Neutrophil (primary cell): ENCODE data around the gene OR5H14.
"Not testable (repeated sequence)": the region's sequence is repeated elsewhere in the genome, so short reads cannot be mapped to it uniquely, and the experiment has no call there.

ENCODE experiments used
- H3K27ac ChIP-seq: fragments of 200-600 bp; sonication (generic); 2 replicates; pipeline ENCODE4 v1.5.1; 2016; ENCODE audit warnings: mild to moderate bottlenecking, moderate library complexity
- H3K27me3 ChIP-seq: fragments of 200-600 bp; sonication (generic); 2 replicates; pipeline ENCODE4 v1.6.0; 2016; ENCODE audit warnings: mild to moderate bottlenecking
- H3K36me3 ChIP-seq: fragments of 200-600 bp; sonication (generic); 2 replicates; pipeline ENCODE4 v1.5.1; 2017
- H3K4me1 ChIP-seq, 2 experiments: fragments of 200-600 bp in 1 of 2; sonication (generic) in 1 of 2; 1 replicate in 1 of 2; 2 replicates in 1 of 2; pipeline versions ENCODE4 v1.5.1 to v1.6.1; 2013 to 2016; ENCODE audit warnings: low read depth in 1 of 2, low read length in 1 of 2, mild to moderate bottlenecking in 1 of 2, moderate library complexity in 1 of 2; ENCODE audit not compliant: control insufficient read depth in 1 of 2, insufficient read depth in 1 of 2
- H3K4me3 ChIP-seq, 2 experiments: fragments of 200-600 bp in 1 of 2; sonication (generic) in 1 of 2; 1 replicate in 1 of 2; 2 replicates in 1 of 2; pipeline ENCODE4 v1.5.1; 2013 to 2016; ENCODE audit warnings: low read depth in 1 of 2, low read length in 1 of 2, mild to moderate bottlenecking in 1 of 2, moderate library complexity in 1 of 2
- H3K9me3 ChIP-seq: fragments of 200-600 bp; sonication (generic); 2 replicates; pipeline ENCODE4 v1.5.1; 2016
- TF ChIP-seq, protein P1 (sequence below): fragments of 200-600 bp; sonication (generic); IDR thresholded peaks from 2 replicates; pipeline ENCODE4 v1.5.1; 2016; ENCODE audit warnings: antibody characterized with exemption

The OR5H14 gene

DNA sequence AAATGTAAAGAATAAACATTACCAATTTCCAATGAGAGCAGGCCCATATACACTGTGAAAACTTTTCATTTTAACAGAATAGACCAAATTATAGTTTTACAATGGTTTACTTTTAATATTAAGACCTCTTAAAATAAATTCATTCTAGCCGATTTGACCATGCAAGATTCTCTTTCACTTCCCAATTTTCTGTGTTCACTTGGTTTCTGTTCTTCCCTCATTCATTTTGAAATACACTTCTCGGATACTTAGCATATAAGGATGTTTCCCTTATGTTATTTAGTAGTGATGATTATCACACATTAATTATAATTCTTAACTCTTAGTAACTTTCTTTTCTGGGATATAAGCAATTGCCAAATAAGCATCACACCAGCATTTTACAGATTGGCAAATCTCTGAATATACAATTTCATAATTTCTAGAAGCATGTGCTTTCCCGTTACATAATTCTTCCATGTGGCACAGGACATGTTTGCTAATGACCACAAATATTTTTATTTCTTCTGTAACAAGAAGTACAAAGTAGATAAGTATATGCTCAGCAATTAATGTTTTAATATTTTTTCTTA, 33.1 kb downstream of the OR5H14 start:
- H3K9me3 ChIP-seq: no peaks in the 10 kb centered on the region
- H3K4me1 ChIP-seq: peaks cover 4 to 7% of the 10 kb centered on the region in 2 experiments
- TF ChIP-seq, protein P1, sequence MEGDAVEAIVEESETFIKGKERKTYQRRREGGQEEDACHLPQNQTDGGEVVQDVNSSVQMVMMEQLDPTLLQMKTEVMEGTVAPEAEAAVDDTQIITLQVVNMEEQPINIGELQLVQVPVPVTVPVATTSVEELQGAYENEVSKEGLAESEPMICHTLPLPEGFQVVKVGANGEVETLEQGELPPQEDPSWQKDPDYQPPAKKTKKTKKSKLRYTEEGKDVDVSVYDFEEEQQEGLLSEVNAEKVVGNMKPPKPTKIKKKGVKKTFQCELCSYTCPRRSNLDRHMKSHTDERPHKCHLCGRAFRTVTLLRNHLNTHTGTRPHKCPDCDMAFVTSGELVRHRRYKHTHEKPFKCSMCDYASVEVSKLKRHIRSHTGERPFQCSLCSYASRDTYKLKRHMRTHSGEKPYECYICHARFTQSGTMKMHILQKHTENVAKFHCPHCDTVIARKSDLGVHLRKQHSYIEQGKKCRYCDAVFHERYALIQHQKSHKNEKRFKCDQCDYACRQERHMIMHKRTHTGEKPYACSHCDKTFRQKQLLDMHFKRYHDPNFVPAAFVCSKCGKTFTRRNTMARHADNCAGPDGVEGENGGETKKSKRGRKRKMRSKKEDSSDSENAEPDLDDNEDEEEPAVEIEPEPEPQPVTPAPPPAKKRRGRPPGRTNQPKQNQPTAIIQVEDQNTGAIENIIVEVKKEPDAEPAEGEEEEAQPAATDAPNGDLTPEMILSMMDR: no peak

DNA sequence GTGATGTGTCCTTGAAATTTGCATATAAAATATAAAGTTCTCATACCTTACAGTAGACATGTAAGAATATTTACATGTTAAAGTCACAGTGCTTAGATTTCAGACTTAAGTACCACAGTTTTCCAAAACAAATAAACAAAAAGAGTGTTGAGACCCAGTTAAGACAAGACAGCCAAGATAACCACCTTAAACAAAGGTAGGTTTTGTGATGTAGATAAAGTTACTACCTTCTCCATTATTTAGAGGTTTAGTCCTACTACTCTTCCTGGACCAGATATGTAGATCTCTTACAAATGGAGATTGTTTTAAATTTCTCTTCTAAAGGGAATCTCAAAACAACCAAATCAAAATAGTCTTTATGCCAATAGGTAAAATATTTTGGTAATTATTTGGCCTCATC, 34.9 kb downstream of the OR5H14 start:
- TF ChIP-seq, protein P1: no peak

More for the DNA sequence above, 33.1 kb downstream of the OR5H14 start:
- H3K27ac ChIP-seq: no peak overlapping the region
- H3K27me3 ChIP-seq: no peaks in the 10 kb centered on the region
- no peak overlapping the region for H3K4me3 ChIP-seq
- no peaks in the 10 kb centered on the region for H3K36me3 ChIP-seq

DNA sequence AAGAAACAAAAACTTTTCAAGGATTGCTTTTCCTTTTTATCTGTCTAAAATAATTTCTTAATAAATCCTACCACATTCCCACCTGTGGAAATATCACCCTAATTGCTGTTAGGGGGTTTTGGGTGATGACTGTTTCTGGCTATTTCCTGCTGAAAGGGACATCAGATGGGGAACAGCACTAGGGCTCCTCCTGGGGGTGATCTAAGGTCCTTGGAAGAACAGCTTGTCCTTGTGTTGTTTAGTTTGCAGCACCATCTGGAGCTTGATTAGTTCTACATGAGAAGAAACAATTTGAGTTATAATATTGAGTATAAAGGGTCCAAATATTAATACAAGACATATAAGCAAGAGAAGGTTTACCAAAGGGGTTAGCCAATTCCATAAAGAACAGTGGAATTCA, 37.9 kb downstream of the OR5H14 start:
- no peaks in the 10 kb centered on the region for H3K9me3 ChIP-seq
- H3K4me3 ChIP-seq: no peak overlapping the region
- TF ChIP-seq, protein P1: no peak
- H3K27me3 ChIP-seq: no peaks in the 10 kb centered on the region
- peaks cover 4 to 31% of the 10 kb centered on the region in 2 experiments for H3K4me1 ChIP-seq
- no peak overlapping the region for H3K27ac ChIP-seq
- no peaks in the 10 kb centered on the region for H3K36me3 ChIP-seq

More for the DNA sequence above, 34.9 kb downstream of the OR5H14 start:
- no peak overlapping the region for H3K4me3 ChIP-seq
- peaks cover 4 to 7% of the 10 kb centered on the region in 2 experiments for H3K4me1 ChIP-seq
- no peak overlapping the region for H3K27ac ChIP-seq
- no peaks in the 10 kb centered on the region for H3K27me3 ChIP-seq
- H3K9me3 ChIP-seq: no peaks in the 10 kb centered on the region
- H3K36me3 ChIP-seq: no peaks in the 10 kb centered on the region

DNA sequence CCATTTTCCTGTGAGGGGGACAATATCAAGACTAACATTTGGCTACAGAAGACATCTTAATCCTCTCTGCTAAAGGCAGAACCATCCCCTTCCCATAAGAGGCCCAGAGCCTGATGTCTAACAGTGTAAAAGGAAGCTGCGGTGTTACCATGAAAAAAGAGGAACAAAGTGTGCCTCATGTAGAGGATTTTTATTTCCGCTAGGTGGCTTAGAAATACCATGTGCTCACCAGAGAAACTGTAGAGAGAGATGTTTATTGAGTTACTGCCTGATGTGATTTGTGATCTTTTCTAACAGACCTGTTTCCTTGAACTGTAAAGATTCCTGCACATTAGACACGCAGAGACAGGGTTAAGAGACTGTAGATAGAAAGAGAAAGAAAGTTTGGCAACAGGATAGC, 41.3 kb downstream of the OR5H14 start:
- Histone ChIP-seq H3K4me3 (no peak overlapping the region), H3K4me1 (peaks cover 0 to 24% of the 10 kb centered on the region in 2 experiments), H3K36me3 (no peaks in the 10 kb centered on the region), H3K9me3 (no peaks in the 10 kb centered on the region), H3K27ac (peak overlapping the region; percentile 41), H3K27me3 (no peaks in the 10 kb centered on the region)
- TF ChIP-seq, protein P1: no peak

DNA sequence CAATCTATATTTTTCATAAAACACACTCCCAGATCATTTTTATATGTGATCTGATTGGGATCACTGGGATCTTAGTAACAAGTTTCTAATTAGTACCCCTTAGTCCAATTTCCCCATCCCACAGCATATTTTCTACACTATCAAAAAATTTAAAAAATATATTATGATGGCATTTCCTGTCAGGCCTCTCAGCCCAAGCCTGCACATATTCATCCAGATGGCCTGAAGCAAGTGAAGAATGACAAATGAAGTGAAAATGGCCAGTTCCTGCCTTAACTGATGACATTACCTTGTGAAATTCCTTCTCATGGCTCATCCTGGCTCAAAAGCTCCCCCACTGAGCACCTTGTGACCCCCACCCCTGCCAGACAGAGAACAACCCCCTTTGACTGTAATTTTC, 43.6 kb downstream of the OR5H14 start:
- H3K4me3 ChIP-seq, H3K36me3 ChIP-seq, H3K27me3 ChIP-seq, H3K27ac ChIP-seq, H3K9me3 ChIP-seq: not testable (repeated sequence)
- peaks cover 0 to 24% of the 10 kb centered on the region in 2 experiments for H3K4me1 ChIP-seq

DNA sequence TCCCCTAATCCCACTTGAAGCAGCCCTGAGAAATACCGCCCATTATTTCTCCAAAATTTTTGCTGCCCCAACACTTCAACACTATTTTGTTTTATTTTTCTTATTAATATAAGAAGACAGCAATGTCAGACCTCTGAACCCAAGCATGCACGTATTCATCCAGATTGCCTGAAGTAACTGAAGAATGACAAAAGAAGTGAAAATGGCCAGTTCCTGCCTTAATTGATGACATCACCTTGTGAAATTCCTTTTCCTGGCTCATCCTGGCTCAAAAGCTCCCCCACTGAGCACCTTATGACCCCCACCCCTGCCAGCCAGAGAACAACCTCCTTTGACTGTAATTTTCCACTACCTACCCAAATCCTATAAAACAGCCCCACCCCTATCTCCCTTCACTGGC, 49.0 kb downstream of the OR5H14 start:
- H3K27me3 ChIP-seq, H3K36me3 ChIP-seq, H3K4me3 ChIP-seq, H3K27ac ChIP-seq, H3K9me3 ChIP-seq, H3K4me1 ChIP-seq: not testable (repeated sequence)
